ENCODE data around the gene CC2D2A. TPM values are rescaled to one million over a fixed set of nuclear protein-coding genes. Genes with fewer than 3 reads are reported as not detected.

CC2D2A gene
- total and polyA plus RNA-seq, 9 donors: 12.8 to 21.6 (median 16.0) TPM

GRCh38 chr4:15575966-15576365 is 106.3 kb downstream of the CC2D2A start:
- Histone ChIP-seq H3K4me3 (ENCODE audit: low read length) (no peak overlapping the region), H3K9me3 (replicated peaks; ENCODE audit: control insufficient read depth, low read depth, low read length) (no peaks in the 10 kb centered on the region), H3K27ac (ENCODE audit: low read length) (no peak overlapping the region), H3K27me3 (ENCODE audit: control insufficient read depth, insufficient read depth, low read length) (no peaks in the 10 kb centered on the region), H3K4me1 (ENCODE audit: control insufficient read depth, insufficient read depth, low read length) (no peaks in the 10 kb centered on the region), H3K36me3 (ENCODE audit: control insufficient read depth, insufficient read depth, low read length) (no peaks in the 10 kb centered on the region)
- DNase-seq: no peak
- WGBS (ENCODE audit: insufficient coverage): no CpG with 5 or more reads among the region's 2 CpGs

- no peaks in the 10 kb centered on the region for H3K4me1 ChIP-seq (ENCODE audit: control insufficient read depth, insufficient read depth, low read length)
- H3K9me3 ChIP-seq (replicated peaks; ENCODE audit: control insufficient read depth, low read depth, low read length): no peaks in the 10 kb centered on the region
- H3K36me3 ChIP-seq (ENCODE audit: control insufficient read depth, insufficient read depth, low read length): no peaks in the 10 kb centered on the region
- H3K4me3 ChIP-seq (ENCODE audit: low read length): no peak overlapping the region
- no peak overlapping the region for H3K27ac ChIP-seq (ENCODE audit: low read length)
- DNase-seq: no peak
- no peaks in the 10 kb centered on the region for H3K27me3 ChIP-seq (ENCODE audit: control insufficient read depth, insufficient read depth, low read length)
These were observed 107.8 kb downstream of the CC2D2A start for GRCh38 chr4:15577508-15577907.

- H3K4me3 ChIP-seq (ENCODE audit: low read length): no peak overlapping the region
- no peaks in the 10 kb centered on the region for H3K27me3 ChIP-seq (ENCODE audit: control insufficient read depth, insufficient read depth, low read length)
- no peaks in the 10 kb centered on the region for H3K4me1 ChIP-seq (ENCODE audit: control insufficient read depth, insufficient read depth, low read length)
- no peak for DNase-seq
- H3K9me3 ChIP-seq (replicated peaks; ENCODE audit: control insufficient read depth, low read depth, low read length): no peaks in the 10 kb centered on the region
- H3K27ac ChIP-seq (ENCODE audit: low read length): no peak overlapping the region
- H3K36me3 ChIP-seq (ENCODE audit: control insufficient read depth, insufficient read depth, low read length): peaks cover 6% of the 10 kb centered on the region
- WGBS (ENCODE audit: insufficient coverage): no CpG with 5 or more reads among the region's 1 CpG
These were observed 115.1 kb downstream of the CC2D2A start for GRCh38 chr4:15584785-15585184.

GRCh38 chr4:15585331-15585730 is 115.6 kb downstream of the CC2D2A start:
- Histone ChIP-seq H3K4me3 (ENCODE audit: low read length) (no peak overlapping the region), H3K27me3 (ENCODE audit: control insufficient read depth, insufficient read depth, low read length) (no peaks in the 10 kb centered on the region), H3K36me3 (ENCODE audit: control insufficient read depth, insufficient read depth, low read length) (peaks cover 6% of the 10 kb centered on the region), H3K9me3 (replicated peaks; ENCODE audit: control insufficient read depth, low read depth, low read length) (no peaks in the 10 kb centered on the region), H3K27ac (ENCODE audit: low read length) (no peak overlapping the region), H3K4me1 (ENCODE audit: control insufficient read depth, insufficient read depth, low read length) (no peaks in the 10 kb centered on the region)
- WGBS (ENCODE audit: insufficient coverage): 100% methylated on average over 1 of the region's 2 CpGs
- DNase-seq: no peak

- H3K27ac ChIP-seq (ENCODE audit: low read length): no peak overlapping the region
- DNase-seq: no peak
- H3K4me1 ChIP-seq (ENCODE audit: control insufficient read depth, insufficient read depth, low read length): no peaks in the 10 kb centered on the region
- H3K36me3 ChIP-seq (ENCODE audit: control insufficient read depth, insufficient read depth, low read length): peaks cover 6% of the 10 kb centered on the region
- no peaks in the 10 kb centered on the region for H3K9me3 ChIP-seq (replicated peaks; ENCODE audit: control insufficient read depth, low read depth, low read length)
- H3K4me3 ChIP-seq (ENCODE audit: low read length): no peak overlapping the region
- WGBS (ENCODE audit: insufficient coverage): no CpG with 5 or more reads among the region's 1 CpG
- H3K27me3 ChIP-seq (ENCODE audit: control insufficient read depth, insufficient read depth, low read length): no peaks in the 10 kb centered on the region
These were observed 116.4 kb downstream of the CC2D2A start for GRCh38 chr4:15586066-15586465.

- H3K4me1 ChIP-seq (ENCODE audit: control insufficient read depth, insufficient read depth, low read length): no peaks in the 10 kb centered on the region
- WGBS (ENCODE audit: insufficient coverage): 100% methylated on average over 1 of the region's 3 CpGs
- H3K27me3 ChIP-seq (ENCODE audit: control insufficient read depth, insufficient read depth, low read length): no peaks in the 10 kb centered on the region
- H3K9me3 ChIP-seq (replicated peaks; ENCODE audit: control insufficient read depth, low read depth, low read length): no peaks in the 10 kb centered on the region
- no peak overlapping the region for H3K4me3 ChIP-seq (ENCODE audit: low read length)
- no peak for DNase-seq
- H3K36me3 ChIP-seq (ENCODE audit: control insufficient read depth, insufficient read depth, low read length): peaks cover 6% of the 10 kb centered on the region
- no peak overlapping the region for H3K27ac ChIP-seq (ENCODE audit: low read length)
These were observed 118.0 kb downstream of the CC2D2A start for GRCh38 chr4:15587649-15588048.

GRCh38 chr4:15592799-15593198 is 123.1 kb downstream of the CC2D2A start:
- Histone ChIP-seq H3K9me3 (replicated peaks; ENCODE audit: control insufficient read depth, low read depth, low read length) (no peaks in the 10 kb centered on the region), H3K27me3 (ENCODE audit: control insufficient read depth, insufficient read depth, low read length) (no peaks in the 10 kb centered on the region), H3K4me3 (ENCODE audit: low read length) (no peak overlapping the region), H3K27ac (ENCODE audit: low read length) (no peak overlapping the region), H3K4me1 (ENCODE audit: control insufficient read depth, insufficient read depth, low read length) (no peaks in the 10 kb centered on the region), H3K36me3 (ENCODE audit: control insufficient read depth, insufficient read depth, low read length) (peaks cover 10% of the 10 kb centered on the region)
- no peak for DNase-seq
- 87% methylated on average over 3 of the region's 3 CpGs for WGBS (ENCODE audit: insufficient coverage)

- no peak overlapping the region for H3K27ac ChIP-seq (ENCODE audit: low read length)
- no peak for DNase-seq
- no peaks in the 10 kb centered on the region for H3K4me1 ChIP-seq (ENCODE audit: control insufficient read depth, insufficient read depth, low read length)
- no peak overlapping the region for H3K4me3 ChIP-seq (ENCODE audit: low read length)
- peaks cover 6% of the 10 kb centered on the region for H3K9me3 ChIP-seq (replicated peaks; ENCODE audit: control insufficient read depth, low read depth, low read length)
- peaks cover 27% of the 10 kb centered on the region for H3K36me3 ChIP-seq (ENCODE audit: control insufficient read depth, insufficient read depth, low read length)
- WGBS (ENCODE audit: insufficient coverage): 90% methylated on average over 2 of the region's 4 CpGs
- no peaks in the 10 kb centered on the region for H3K27me3 ChIP-seq (ENCODE audit: control insufficient read depth, insufficient read depth, low read length)
These were observed 129.0 kb downstream of the CC2D2A start for GRCh38 chr4:15598644-15599043.

GRCh38 chr4:15600176-15600575 is 130.5 kb downstream of the CC2D2A start:
- H3K4me1 ChIP-seq (ENCODE audit: control insufficient read depth, insufficient read depth, low read length): no peaks in the 10 kb centered on the region
- no peak overlapping the region for H3K4me3 ChIP-seq (ENCODE audit: low read length)
- H3K27ac ChIP-seq (ENCODE audit: low read length): no peak overlapping the region
- DNase-seq: no peak
- no peaks in the 10 kb centered on the region for H3K27me3 ChIP-seq (ENCODE audit: control insufficient read depth, insufficient read depth, low read length)
- peaks cover 21% of the 10 kb centered on the region for H3K36me3 ChIP-seq (ENCODE audit: control insufficient read depth, insufficient read depth, low read length)
- WGBS (ENCODE audit: insufficient coverage): 96% methylated on average over 3 of the region's 3 CpGs
- H3K9me3 ChIP-seq (replicated peaks; ENCODE audit: control insufficient read depth, low read depth, low read length): peaks cover 6% of the 10 kb centered on the region

- Histone ChIP-seq H3K9me3 (replicated peaks; ENCODE audit: control insufficient read depth, low read depth, low read length) (peaks cover 6% of the 10 kb centered on the region), H3K27me3 (ENCODE audit: control insufficient read depth, insufficient read depth, low read length) (no peaks in the 10 kb centered on the region), H3K27ac (ENCODE audit: low read length) (no peak overlapping the region), H3K4me1 (ENCODE audit: control insufficient read depth, insufficient read depth, low read length) (no peaks in the 10 kb centered on the region), H3K4me3 (ENCODE audit: low read length) (no peak overlapping the region), H3K36me3 (ENCODE audit: control insufficient read depth, insufficient read depth, low read length) (peaks cover 24% of the 10 kb centered on the region)
- no CpG with 5 or more reads among the region's 2 CpGs for WGBS (ENCODE audit: insufficient coverage)
- DNase-seq: no peak
These were observed 132.2 kb downstream of the CC2D2A start for GRCh38 chr4:15601862-15602261.

- no peak overlapping the region for H3K27ac ChIP-seq (ENCODE audit: low read length)
- H3K27me3 ChIP-seq (ENCODE audit: control insufficient read depth, insufficient read depth, low read length): no peaks in the 10 kb centered on the region
- WGBS (ENCODE audit: insufficient coverage): 86% methylated on average over 1 of the region's 5 CpGs
- H3K36me3 ChIP-seq (ENCODE audit: control insufficient read depth, insufficient read depth, low read length): peaks cover 18% of the 10 kb centered on the region
- H3K9me3 ChIP-seq (replicated peaks; ENCODE audit: control insufficient read depth, low read depth, low read length): peaks cover 6% of the 10 kb centered on the region
- no peaks in the 10 kb centered on the region for H3K4me1 ChIP-seq (ENCODE audit: control insufficient read depth, insufficient read depth, low read length)
- no peak for DNase-seq
- no peak overlapping the region for H3K4me3 ChIP-seq (ENCODE audit: low read length)
These were observed 135.9 kb downstream of the CC2D2A start for GRCh38 chr4:15605537-15605936.

Measured in muscle of leg (tissue), 11 donors.